Parathyroid adenoma (tissue), 2 donors: ENCODE results near the gene ARHGAP42.

Source experiments
- H2AFZ ChIP-seq: fragments of 300-600 bp; sonication (generic); one replicate; pipeline ENCODE4 v1.7.0; 2017; ENCODE audit warnings: antibody characterized with exemption, mild to moderate bottlenecking
- H3K27ac ChIP-seq: fragments of 300-600 bp; sonication (generic); one replicate; pipeline ENCODE4 v1.7.0; 2017
- H3K27me3 ChIP-seq: fragments of 300-600 bp; sonication (generic); one replicate; pipeline ENCODE4 v1.7.0; 2017; ENCODE audit warnings: low read length; ENCODE audit not compliant: control insufficient read depth, insufficient read depth
- H3K36me3 ChIP-seq: fragments of 300-600 bp; sonication (generic); one replicate; pipeline ENCODE4 v1.7.0; 2017; ENCODE audit warnings: low read length; ENCODE audit not compliant: control insufficient read depth, insufficient read depth
- H3K4me1 ChIP-seq: fragments of 300-600 bp; sonication (generic); one replicate; pipeline ENCODE4 v1.7.0; 2017; ENCODE audit warnings: control low read depth
- H3K4me2 ChIP-seq: fragments of 300-600 bp; sonication (generic); one replicate; pipeline ENCODE4 v1.7.0; 2017; ENCODE audit warnings: low read length
- H3K4me3 ChIP-seq: fragments of 300-600 bp; sonication (generic); one replicate; pipeline ENCODE4 v1.7.0; 2017; ENCODE audit warnings: low read depth, low read length
- H3K79me2 ChIP-seq: fragments of 300-600 bp; sonication (generic); one replicate; pipeline ENCODE4 v1.7.0; 2017; ENCODE audit warnings: control low read depth
- H3K9ac ChIP-seq: fragments of 300-600 bp; sonication (generic); one replicate; pipeline ENCODE4 v1.7.0; 2017; ENCODE audit warnings: mild to moderate bottlenecking
- H3K9me3 ChIP-seq: fragments of 300-600 bp; sonication (generic); one replicate; pipeline ENCODE4 v1.7.0; 2017; ENCODE audit warnings: low read length; ENCODE audit not compliant: control insufficient read depth
- TF ChIP-seq, protein P1 (sequence below): fragments of 300-600 bp; sonication (generic); IDR thresholded peaks from one replicate; pipeline ENCODE4 v1.7.0; 2017; ENCODE audit warnings: antibody characterized with exemption, mild to moderate bottlenecking
- donor health status: primary hyperparathyroidism.

Gene ARHGAP42

GRCh38 chr11:100849901-100850235 is 162.8 kb downstream of the ARHGAP42 start:
- no peak overlapping the region for H3K27ac ChIP-seq

DNA sequence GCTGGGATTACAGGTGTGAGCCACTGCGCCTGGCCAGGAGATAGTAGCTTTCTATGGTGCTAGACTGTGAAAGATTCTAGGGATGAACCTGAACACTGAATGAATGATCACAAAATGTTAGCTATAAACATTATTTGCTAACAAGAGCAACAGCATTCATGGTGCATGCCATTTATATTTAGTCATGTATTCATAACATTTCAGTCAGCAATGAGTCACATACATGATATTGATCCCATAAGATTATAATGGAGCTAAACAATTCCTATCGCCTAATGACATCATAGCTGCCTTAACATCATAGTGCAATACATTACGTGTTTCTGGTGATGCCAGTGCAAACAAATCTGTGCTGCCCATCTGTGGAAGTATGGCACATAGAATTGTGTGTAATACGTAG is 164.1 kb downstream of the ARHGAP42 start:
- Histone ChIP-seq H2AFZ (no peak overlapping the region), H3K4me3 (no peak overlapping the region), H3K79me2 (no peaks in the 10 kb centered on the region), H3K36me3 (no peaks in the 10 kb centered on the region), H3K27me3 (no peaks in the 10 kb centered on the region), H3K9me3 (no peaks in the 10 kb centered on the region), H3K4me1 (no peaks in the 10 kb centered on the region), H3K4me2 (no peak overlapping the region), H3K9ac (no peak overlapping the region), H3K27ac (no peak overlapping the region)
- TF ChIP-seq, protein P1, sequence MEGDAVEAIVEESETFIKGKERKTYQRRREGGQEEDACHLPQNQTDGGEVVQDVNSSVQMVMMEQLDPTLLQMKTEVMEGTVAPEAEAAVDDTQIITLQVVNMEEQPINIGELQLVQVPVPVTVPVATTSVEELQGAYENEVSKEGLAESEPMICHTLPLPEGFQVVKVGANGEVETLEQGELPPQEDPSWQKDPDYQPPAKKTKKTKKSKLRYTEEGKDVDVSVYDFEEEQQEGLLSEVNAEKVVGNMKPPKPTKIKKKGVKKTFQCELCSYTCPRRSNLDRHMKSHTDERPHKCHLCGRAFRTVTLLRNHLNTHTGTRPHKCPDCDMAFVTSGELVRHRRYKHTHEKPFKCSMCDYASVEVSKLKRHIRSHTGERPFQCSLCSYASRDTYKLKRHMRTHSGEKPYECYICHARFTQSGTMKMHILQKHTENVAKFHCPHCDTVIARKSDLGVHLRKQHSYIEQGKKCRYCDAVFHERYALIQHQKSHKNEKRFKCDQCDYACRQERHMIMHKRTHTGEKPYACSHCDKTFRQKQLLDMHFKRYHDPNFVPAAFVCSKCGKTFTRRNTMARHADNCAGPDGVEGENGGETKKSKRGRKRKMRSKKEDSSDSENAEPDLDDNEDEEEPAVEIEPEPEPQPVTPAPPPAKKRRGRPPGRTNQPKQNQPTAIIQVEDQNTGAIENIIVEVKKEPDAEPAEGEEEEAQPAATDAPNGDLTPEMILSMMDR: no peak

More at GRCh38 chr11:100849901-100850235, 162.8 kb downstream of the ARHGAP42 start:
- Histone ChIP-seq H3K9ac (no peak overlapping the region), H3K27me3 (no peaks in the 10 kb centered on the region), H3K36me3 (no peaks in the 10 kb centered on the region), H2AFZ (no peak overlapping the region), H3K79me2 (no peaks in the 10 kb centered on the region), H3K4me2 (no peak overlapping the region), H3K4me3 (no peak overlapping the region), H3K9me3 (no peaks in the 10 kb centered on the region), H3K4me1 (no peaks in the 10 kb centered on the region)
- TF ChIP-seq, protein P1: no peak

DNA sequence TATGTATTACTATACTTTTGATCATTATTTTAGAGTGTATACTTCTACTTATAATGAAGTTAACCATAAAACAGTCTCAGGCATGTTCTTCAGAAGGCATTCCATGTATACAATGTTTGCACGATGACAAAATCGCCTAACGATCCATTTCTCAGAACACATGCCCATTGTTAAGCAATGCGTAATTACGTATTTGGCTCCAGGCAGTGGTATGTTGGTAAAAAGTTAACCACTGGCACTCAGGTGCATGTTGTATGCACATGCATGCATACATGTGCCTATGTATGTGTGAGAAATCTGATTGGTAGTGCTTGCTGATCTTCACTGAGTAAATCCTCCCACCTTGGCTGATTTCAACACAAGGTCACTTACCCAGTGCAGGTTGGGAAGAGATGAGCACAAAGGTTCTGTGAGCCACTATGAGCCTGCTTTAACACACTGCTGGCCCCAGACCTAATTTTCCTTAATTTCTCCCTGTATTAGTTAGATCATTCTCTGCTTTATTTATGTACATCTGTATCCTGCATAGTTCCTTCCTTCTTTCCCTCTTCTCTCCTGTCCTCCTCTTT is 164.6 kb downstream of the ARHGAP42 start:
- H3K4me1 ChIP-seq: no peaks in the 10 kb centered on the region
- H3K27me3 ChIP-seq: no peaks in the 10 kb centered on the region
- H3K36me3 ChIP-seq: no peaks in the 10 kb centered on the region
- TF ChIP-seq, protein P1: no peak
- H3K27ac ChIP-seq: no peak overlapping the region
- no peaks in the 10 kb centered on the region for H3K79me2 ChIP-seq
- H3K9ac ChIP-seq: no peak overlapping the region
- no peaks in the 10 kb centered on the region for H3K9me3 ChIP-seq
- no peak overlapping the region for H3K4me3 ChIP-seq
- H3K4me2 ChIP-seq: no peak overlapping the region
- H2AFZ ChIP-seq: no peak overlapping the region

DNA sequence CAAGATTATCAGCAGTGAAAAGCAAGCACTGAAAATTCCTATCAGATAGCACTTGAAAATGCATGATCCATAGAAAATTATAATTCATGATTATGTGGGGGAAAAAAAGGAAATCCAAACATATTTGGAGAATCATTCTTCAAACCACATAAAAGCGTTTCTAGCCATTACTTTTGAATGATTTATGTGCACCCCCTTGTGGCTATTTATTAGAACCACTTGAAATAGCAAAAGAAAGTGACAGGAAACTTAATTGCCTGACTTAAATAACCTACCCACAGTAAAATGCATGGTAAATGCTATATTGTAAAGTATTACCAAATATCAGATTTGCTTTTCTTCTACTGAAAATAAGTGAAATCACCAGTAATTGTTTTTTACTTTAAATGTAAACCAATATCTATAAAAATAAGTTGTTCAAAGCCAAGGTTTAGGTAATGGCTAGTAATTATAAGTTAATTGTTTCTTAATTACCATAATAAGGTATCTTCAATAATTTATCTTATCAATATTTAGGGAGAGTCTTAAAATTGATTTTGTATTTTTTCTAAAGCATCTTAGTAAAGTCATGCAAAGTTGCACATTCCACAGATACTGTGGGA is 168.5 kb downstream of the ARHGAP42 start:
- Histone ChIP-seq H3K4me2 (no peak overlapping the region), H2AFZ (no peak overlapping the region), H3K9ac (no peak overlapping the region), H3K9me3 (no peaks in the 10 kb centered on the region), H3K36me3 (no peaks in the 10 kb centered on the region), H3K79me2 (no peaks in the 10 kb centered on the region), H3K27me3 (no peaks in the 10 kb centered on the region), H3K27ac (no peak overlapping the region), H3K4me1 (no peaks in the 10 kb centered on the region), H3K4me3 (no peak overlapping the region)
- TF ChIP-seq, protein P1: peak; percentile 55
